AG04449 (cell line): ENCODE results near the gene RAI14.

Source experiments
- CTCF ChIA-PET: fragments of 350-600 bp; formaldehyde crosslinking; extraction: SDS; loops from one replicate; lab custom pipeline; 2021; ENCODE audit warnings: antibody characterized with exemption; lab: Yijun Ruan, JAX
- POLR2A ChIA-PET: fragments of 400-600, 350-600 bp; formaldehyde crosslinking; extraction: SDS; loops from one replicate; lab custom pipeline; 2020; ENCODE audit warnings: antibody characterized with exemption, inconsistent platforms; lab: Yijun Ruan, JAX
- DNase-seq: peaks from one replicate; pipeline ENCODE4 v3.0.0-alpha.2; 2010; ENCODE audit warnings: low read depth, low spot score
- H3K4me3 ChIP-seq: 2 replicates; pipeline ENCODE4 v1.5.1; 2011; ENCODE audit warnings: low read depth, mild to moderate bottlenecking, control low read depth, low read length
- CTCF ChIP-seq: IDR thresholded peaks from one replicate; pipeline ENCODE4 v1.5.1; 2011; ENCODE audit warnings: mild to moderate bottlenecking, moderate library complexity, low read length, control low read depth, inconsistent platforms; ENCODE audit not compliant: insufficient read depth; ENCODE audit errors: missing control alignments

The RAI14 gene

GRCh38 chr5:34682926-34683623 is 26.9 kb downstream of the RAI14 start:
- no peak overlapping the region for H3K4me3 ChIP-seq
- no peak for DNase-seq
- ChIA-PET CTCF (interaction anchor here (1.1 to 1.2 kb wide), 2 partner anchors 12 to 197 kb away, joined by 3 read pairs; no protein-coding TSS in a partner anchor), POLR2A (no interaction called here)
- TF ChIP-seq CTCF, result no peak

- TF ChIP-seq CTCF, result no peak
- no peak overlapping the region for H3K4me3 ChIP-seq
- ChIA-PET POLR2A (interaction anchor here (0.7 to 1.3 kb wide), 2 partner anchors 17 to 44 kb away, joined by 3 to 5 read pairs; no protein-coding TSS in a partner anchor), CTCF (interaction anchor here (0.6 to 5.5 kb wide), 4 partner anchors 10 to 199 kb away, joined by 3 to 26 read pairs (median 4); no protein-coding TSS in a partner anchor)
- DNase-seq, result no peak
These were observed 28.3 kb downstream of the RAI14 start for GRCh38 chr5:34684281-34684979.

- DNase-seq, result no peak
- no peak overlapping the region for H3K4me3 ChIP-seq
- CTCF ChIA-PET, result interaction anchor here (0.7 to 5.5 kb wide), 4 partner anchors 10 to 213 kb away, joined by 3 to 26 read pairs (median 4); no protein-coding TSS in a partner anchor
- TF ChIP-seq CTCF, result no peak
- POLR2A ChIA-PET, result interaction anchor here (0.6 to 1.3 kb wide), 3 partner anchors 17 to 95 kb away, joined by 3 to 5 read pairs (median 3); no protein-coding TSS in a partner anchor
These were observed 28.8 kb downstream of the RAI14 start for GRCh38 chr5:34684980-34685352.

GRCh38 chr5:34685485-34686165 is 29.5 kb downstream of the RAI14 start:
- DNase-seq, result no peak
- POLR2A ChIA-PET, result interaction anchor here (0.6 to 1.3 kb wide), 3 partner anchors 25 to 96 kb away, joined by 3 read pairs; no protein-coding TSS in a partner anchor
- TF ChIP-seq CTCF, result no peak
- CTCF ChIA-PET, result interaction anchor here (0.7 to 5.5 kb wide), 3 partner anchors 162 to 213 kb away, joined by 4 to 26 read pairs (median 19); no protein-coding TSS in a partner anchor
- no peak overlapping the region for H3K4me3 ChIP-seq

- peak; percentile 92 for DNase-seq
- CTCF ChIA-PET, result interaction anchor here (0.9 to 5.5 kb wide), 6 partner anchors 11 to 201 kb away, joined by 3 to 26 read pairs (median 3); no protein-coding TSS in a partner anchor
- peak; percentile 1 for TF ChIP-seq CTCF
- POLR2A ChIA-PET, result interaction anchor here (0.7 to 1.4 kb wide), 6 partner anchors 17 to 228 kb away, joined by 3 to 4 read pairs (median 3); partner anchors contain the start of genes BRIX1 and RAD1
- H3K4me3 ChIP-seq, result no peak overlapping the region
These were observed 30.7 kb downstream of the RAI14 start for GRCh38 chr5:34686762-34687268.
